H1 (cell line): Measurements from ENCODE around the gene ASGR2. TPM values are rescaled to one million over a fixed set of nuclear protein-coding genes. Genes with fewer than 3 reads are reported as not detected.

Source experiments
- CEBPB ChIP-seq: IDR thresholded peaks from 2 replicates; pipeline ENCODE4 v1.6.1; 2012; ENCODE audit warnings: low read depth, low read length
- RAD21 ChIP-seq, 2 experiments: IDR thresholded peaks in 1 of 2; conservative IDR thresholded peaks in 1 of 2; 2 replicates each; pipeline ENCODE4 v1.6.1; 2011; ENCODE audit warnings: low read depth in 2 of 2, low read length in 2 of 2, improper control_type of control experiment in 1 of 2, inconsistent platforms in 1 of 2, mild to moderate bottlenecking in 1 of 2, moderate library complexity in 1 of 2
- RNF2 ChIP-seq: fragments of 200-900, 300-1000 bp; sonication (generic); IDR thresholded peaks from 2 replicates; pipeline ENCODE4 v1.7.1; 2016; ENCODE audit warnings: borderline replicate concordance, low read depth, mild to moderate bottlenecking, antibody characterized with exemption, low read length; ENCODE audit not compliant: poor library complexity, severe bottlenecking; ENCODE audit errors: missing control alignments
- TAF1 ChIP-seq: IDR thresholded peaks from 2 replicates; pipeline ENCODE4 v1.6.1; 2011; ENCODE audit warnings: mild to moderate bottlenecking, low read depth, low read length
- polyA plus RNA-seq, 7 experiments: library from polyadenylated mRNA; depleted of rRNA in 3 of 7; stranded (reverse) in 5 of 7; unstranded in 2 of 7; fragments of >200 nt in 5 of 7; fragments of 200-250 nt in 2 of 7; gene quantifications; 1 replicate in 5 of 7; 2 replicates in 1 of 7; 4 replicates in 1 of 7; pipeline versions ENCODE4 v1.2.1 to v1.2.3, GENCODE V29; 2011 to 2013; ENCODE audit warnings: missing spikeins in 2 of 7, mixed read lengths in 2 of 7
- total RNA-seq: library from RNA; stranded (reverse); fragmentation: NEBNext Ultra II Directional; extraction: Animal tissue kit (Norgen Biotek cat#: 25700); gene quantifications from 2 replicates; pipeline ENCODE4 v1.2.1, GENCODE V29; 2021

Gene ASGR2
- total and polyA plus RNA-seq, 2 of the 8 experiments (the other 6 are each of a cell fraction or from before 2014, with no cell fraction given) = 0.91 TPM; not detected in 1

DNA sequence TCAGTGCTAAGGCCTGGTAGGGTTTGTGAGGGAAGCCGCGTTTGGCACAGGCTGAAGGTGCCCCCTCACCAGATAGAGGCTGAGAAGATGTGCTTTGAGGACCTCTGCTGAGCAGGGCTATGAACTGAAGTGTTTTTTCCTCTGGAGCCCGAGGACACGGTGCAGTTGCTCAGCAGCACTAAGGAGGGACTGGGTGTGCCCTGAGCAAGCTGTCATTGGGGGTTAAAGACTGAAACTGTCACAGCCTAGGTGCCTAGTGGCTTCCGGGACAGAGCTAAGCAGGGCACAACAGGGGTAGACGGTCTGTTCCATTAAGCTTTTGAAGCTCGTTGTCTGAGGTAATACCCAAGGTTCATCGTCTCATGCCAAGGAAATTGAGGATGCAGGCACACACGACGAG, 24.8 kb upstream of the ASGR2 start (continued):
- no peak for TF ChIP-seq CEBPB
- no peak for TF ChIP-seq RAD21 (IDR thresholded peaks at IDR 0.05 in 1 of 2, conservative IDR thresholded peaks at IDR 0.05 in 1 of 2; ENCODE audit: low read depth in 2 of 2, low read length in 2 of 2)
- no peak for TF ChIP-seq TAF1
- no peak for TF ChIP-seq RNF2
